Activated naive CD8-positive, alpha-beta T cell treated with anti-CD3 and anti-CD28 coated beads, Interleukin-2, amount 50 U/mL, for 24 hours (primary cell): ENCODE data around the gene CAPG.

Experiments
- ATAC-seq: fragments of 150-1000 bp; cut with Tn5 transposase; one replicate; pipeline ENCODE4 v1.10.0; 2021
- DNase-seq: peaks from one replicate; pipeline ENCODE4 v3.0.0; 2021
- H3K27ac Mint-ChIP-seq: one replicate; pipeline ENCODE4 v1.8.0; 2021; ENCODE audit warnings: mild to moderate bottlenecking, mixed read lengths
- H3K27me3 Mint-ChIP-seq: one replicate; pipeline ENCODE4 v1.8.0; 2021; ENCODE audit warnings: mixed read lengths
- H3K36me3 Mint-ChIP-seq: one replicate; pipeline ENCODE4 v1.8.0; 2021; ENCODE audit warnings: low read depth, mixed read lengths
- H3K4me1 Mint-ChIP-seq: one replicate; pipeline ENCODE4 v1.8.0; 2021; ENCODE audit warnings: mixed read lengths
- H3K4me3 Mint-ChIP-seq: one replicate; pipeline ENCODE4 v1.8.0; 2021; ENCODE audit warnings: mild to moderate bottlenecking, moderate library complexity, mixed read lengths
- H3K9me3 Mint-ChIP-seq: one replicate; pipeline ENCODE4 v1.8.0; 2021; ENCODE audit warnings: mixed read lengths

CAPG gene, protein sequence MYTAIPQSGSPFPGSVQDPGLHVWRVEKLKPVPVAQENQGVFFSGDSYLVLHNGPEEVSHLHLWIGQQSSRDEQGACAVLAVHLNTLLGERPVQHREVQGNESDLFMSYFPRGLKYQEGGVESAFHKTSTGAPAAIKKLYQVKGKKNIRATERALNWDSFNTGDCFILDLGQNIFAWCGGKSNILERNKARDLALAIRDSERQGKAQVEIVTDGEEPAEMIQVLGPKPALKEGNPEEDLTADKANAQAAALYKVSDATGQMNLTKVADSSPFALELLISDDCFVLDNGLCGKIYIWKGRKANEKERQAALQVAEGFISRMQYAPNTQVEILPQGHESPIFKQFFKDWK

DNA sequence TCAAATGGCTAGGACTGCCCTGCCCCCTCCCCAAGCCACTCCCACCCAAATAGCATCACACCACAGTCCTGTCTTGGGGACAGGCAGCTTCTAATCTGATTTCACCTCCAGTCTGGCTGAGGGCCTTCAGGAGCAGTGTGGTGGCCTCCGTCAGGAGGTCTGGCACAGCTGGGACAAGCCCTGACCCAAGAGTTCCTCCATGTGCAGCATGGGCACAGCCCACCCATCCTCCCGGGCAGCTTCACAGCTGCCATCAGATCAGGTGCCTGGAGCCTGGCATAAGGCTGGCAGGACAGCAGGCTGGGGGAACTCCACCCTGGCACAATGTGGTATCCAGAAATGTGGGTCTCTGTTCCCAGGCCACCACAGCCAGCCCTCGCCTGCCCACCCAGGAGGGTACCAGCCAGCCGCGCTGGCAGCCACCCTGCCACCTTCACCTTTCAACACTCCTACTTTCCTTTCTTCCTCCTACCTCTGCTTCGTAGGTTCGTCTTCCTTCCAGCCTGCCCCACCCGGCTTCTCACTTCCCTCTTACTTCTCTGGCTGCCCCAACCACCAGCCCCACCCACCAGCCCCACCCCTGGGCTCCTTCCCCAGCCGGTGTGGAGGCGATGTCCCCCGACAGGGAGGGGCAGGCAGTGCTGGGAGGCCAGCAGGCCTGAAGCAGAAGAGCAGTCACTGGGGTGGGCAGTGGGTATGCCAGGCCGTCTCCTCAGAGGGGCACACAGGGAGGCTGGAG lies at the start of gene CAPG:
Gene CAPG (minus strand): TSS at position 522 of the 739 bp plus-strand sequence. CDS start 8,221 bp downstream, outside the sequence.
- Mint-ChIP-seq H3K4me1 (peaks cover 84% of the 10 kb centered on the region), H3K9me3 (no peaks in the 10 kb centered on the region)

DNA sequence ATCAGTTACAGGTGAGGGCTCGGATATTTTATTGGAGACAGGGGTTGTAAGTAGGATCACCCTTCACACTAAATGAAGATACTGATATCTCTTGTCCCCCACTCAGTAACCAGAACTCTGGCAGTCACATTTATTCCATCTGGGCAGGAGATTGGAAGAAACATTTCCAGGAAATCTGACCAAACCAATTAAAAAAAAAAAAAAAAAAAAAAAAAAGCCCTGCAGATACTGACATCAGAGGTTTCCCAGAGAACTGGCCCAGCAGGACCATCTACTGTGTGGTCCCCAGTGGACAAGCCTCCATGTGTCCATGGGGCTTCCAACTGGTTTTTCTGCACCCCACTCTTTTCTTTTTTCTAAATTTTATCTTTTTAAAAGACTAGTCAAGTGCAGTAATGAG lies 49.6 kb upstream of the CAPG start:
- H3K36me3 Mint-ChIP-seq = no peaks in the 10 kb centered on the region
- ATAC-seq (no peak), DNase-seq (no peak)
- no peaks in the 10 kb centered on the region for H3K27me3 Mint-ChIP-seq
- H3K9me3 Mint-ChIP-seq = no peaks in the 10 kb centered on the region
- no peak overlapping the region for H3K27ac Mint-ChIP-seq
- H3K4me1 Mint-ChIP-seq = no peaks in the 10 kb centered on the region
- no peak overlapping the region for H3K4me3 Mint-ChIP-seq

More for the DNA sequence above, at the start of gene CAPG:
- no peaks in the 10 kb centered on the region for H3K27me3 Mint-ChIP-seq
- peak within 1 kb of the TSS; percentile 74 for H3K4me3 Mint-ChIP-seq
- ATAC-seq (peak; percentile 34), DNase-seq (peak; percentile 60)
- peak within 1 kb of the TSS; percentile 56 for H3K27ac Mint-ChIP-seq
- H3K36me3 Mint-ChIP-seq = no peaks in the 10 kb centered on the region

DNA sequence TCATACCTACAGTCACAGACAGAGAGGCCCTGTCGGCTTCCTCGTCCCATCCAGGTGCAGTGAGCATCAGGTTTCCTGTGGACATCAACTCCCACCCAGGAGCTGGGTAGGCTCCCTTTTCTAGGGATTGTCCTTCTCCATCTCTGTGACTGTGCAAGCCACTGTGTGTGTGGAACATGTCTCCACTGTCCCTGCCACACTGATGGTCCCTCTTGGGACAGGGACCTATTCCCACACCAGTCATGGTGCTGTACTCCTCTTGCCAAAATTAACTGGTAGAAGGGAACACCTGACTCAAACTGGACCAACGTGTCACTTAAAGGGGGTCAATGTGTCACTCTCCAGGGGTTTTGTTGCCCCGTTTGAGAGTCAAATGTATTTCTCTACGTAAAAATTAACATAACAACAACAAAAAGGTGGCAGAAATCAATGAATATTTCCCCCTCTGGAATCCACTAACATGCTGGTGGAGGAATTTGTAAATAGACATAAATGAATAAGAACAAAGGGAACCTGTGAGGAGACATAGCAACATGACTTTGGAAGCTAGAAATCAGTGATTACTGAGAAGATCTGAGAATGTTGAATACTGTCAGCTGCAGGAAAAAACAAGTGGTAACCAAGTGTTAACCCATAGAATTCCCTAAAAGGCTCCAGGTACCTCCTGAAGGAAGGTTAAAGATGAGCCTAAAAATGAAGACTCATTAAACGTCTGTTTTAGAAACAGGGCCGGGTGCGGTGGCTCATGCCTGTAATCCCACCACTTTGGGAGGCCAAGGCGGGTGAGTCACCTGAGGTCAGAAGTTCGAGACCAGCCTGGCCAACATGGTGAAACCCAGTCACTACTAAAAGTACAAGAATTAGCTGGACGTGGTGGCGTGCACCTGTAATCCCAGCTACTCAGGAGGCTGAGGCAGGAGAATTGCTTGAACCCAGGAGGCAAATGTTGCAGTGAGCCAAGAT lies 48.7 kb upstream of the CAPG start:
- Mint-ChIP-seq H3K9me3 (no peaks in the 10 kb centered on the region), H3K27ac (no peak overlapping the region), H3K36me3 (no peaks in the 10 kb centered on the region), H3K27me3 (no peaks in the 10 kb centered on the region), H3K4me1 (no peaks in the 10 kb centered on the region), H3K4me3 (no peak overlapping the region)
- DNase-seq (no peak), ATAC-seq (no peak)

DNA sequence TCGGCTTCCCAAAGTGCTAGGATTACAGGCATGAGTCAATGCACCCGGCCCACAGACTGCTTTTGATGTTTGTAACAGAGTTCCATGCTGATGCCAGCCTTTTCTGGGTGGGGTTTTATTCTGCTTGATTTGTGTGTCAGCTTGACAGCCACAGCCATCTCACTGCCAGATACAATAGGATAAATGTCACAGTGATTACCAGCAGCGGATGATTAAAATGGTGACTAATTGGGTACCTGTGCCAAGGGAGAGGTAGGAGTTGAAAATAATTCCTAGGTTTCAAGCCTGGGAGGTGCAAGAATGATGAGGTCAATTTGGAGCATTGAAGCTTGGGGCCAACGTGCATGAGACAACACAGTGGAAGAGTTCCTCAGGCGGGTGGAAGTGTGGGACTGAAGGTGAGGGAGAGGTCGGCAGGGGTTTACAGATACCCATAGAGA lies 47.7 kb upstream of the CAPG start:
- Mint-ChIP-seq H3K27ac (no peak overlapping the region), H3K4me1 (no peaks in the 10 kb centered on the region), H3K4me3 (no peak overlapping the region), H3K9me3 (no peaks in the 10 kb centered on the region), H3K27me3 (no peaks in the 10 kb centered on the region), H3K36me3 (no peaks in the 10 kb centered on the region)
- ATAC-seq (no peak), DNase-seq (no peak)

DNA sequence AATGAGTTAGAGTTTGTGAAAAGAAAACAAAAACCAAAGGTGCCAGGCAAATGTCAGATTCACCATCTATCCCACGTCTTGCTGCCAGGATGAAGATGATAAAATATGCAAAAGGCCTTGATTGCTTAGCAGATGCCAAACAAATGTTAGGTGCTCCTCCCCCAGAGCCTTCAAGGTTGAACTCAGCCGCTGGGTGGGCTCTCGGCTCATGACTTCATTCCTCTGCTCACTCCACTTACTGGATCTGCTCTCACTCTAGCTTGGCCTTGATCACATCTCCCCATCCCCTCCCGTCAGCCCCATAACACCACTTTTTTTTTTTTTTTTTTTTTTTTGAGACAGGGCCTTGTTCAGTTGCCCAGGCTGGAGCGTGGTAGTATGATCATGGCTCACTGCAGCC lies 46.9 kb upstream of the CAPG start:
- ATAC-seq (no peak), DNase-seq (no peak)
- H3K4me3 Mint-ChIP-seq = no peak overlapping the region
- H3K36me3 Mint-ChIP-seq = no peaks in the 10 kb centered on the region
- H3K9me3 Mint-ChIP-seq = no peaks in the 10 kb centered on the region
- no peak overlapping the region for H3K27ac Mint-ChIP-seq
- H3K4me1 Mint-ChIP-seq = no peaks in the 10 kb centered on the region
- H3K27me3 Mint-ChIP-seq = no peaks in the 10 kb centered on the region

DNA sequence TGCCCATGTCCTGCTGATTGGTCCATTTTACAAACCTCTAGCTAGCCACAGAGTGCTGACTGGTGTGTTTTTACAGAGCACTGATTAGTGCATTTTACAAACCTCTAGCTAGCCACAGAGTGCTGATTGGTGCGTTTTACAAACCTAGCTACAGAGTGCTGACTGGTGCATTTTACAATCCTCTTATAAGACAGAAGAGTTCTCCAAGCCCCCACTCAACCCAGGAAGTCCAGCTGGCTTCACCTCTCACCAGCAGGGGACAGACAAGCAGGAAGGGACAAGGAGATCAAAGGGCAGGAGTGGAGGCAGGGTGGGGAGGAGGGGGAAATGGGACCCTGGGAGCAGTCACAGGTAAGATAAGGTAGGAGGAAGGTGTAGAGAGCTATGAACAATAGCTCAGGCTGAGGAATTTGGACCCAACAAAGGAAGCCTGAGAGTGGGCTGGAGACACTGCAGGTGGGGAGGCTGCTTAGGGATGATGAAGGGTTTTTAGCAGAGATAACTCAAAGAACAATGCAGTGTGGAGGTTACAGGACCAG lies 45.5 kb upstream of the CAPG start:
- Mint-ChIP-seq H3K36me3 (no peaks in the 10 kb centered on the region), H3K27me3 (no peaks in the 10 kb centered on the region), H3K4me1 (no peaks in the 10 kb centered on the region), H3K4me3 (no peak overlapping the region), H3K9me3 (no peaks in the 10 kb centered on the region), H3K27ac (no peak overlapping the region)
- ATAC-seq (no peak), DNase-seq (no peak)

DNA sequence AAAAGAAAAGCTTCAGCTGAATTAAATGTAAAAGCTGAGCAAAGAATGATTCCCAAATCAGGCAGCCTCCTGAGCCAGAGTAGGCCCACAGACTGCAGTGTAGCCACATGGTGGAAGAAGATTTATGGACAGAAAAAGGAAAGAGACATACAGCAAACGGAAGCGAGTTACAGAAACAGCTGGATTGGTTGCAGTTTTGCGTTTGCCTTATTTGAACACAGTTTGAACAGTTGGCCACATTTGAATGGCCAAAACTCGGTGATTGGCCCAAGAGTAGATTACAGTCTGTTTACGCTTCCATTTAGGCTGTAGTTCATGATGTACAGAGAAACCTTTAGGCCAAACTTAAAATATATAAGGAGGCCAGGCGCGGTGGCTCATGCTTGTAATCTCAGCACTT lies 43.4 kb upstream of the CAPG start:
- Mint-ChIP-seq H3K4me3 (no peak overlapping the region), H3K27ac (no peak overlapping the region), H3K36me3 (no peaks in the 10 kb centered on the region), H3K9me3 (no peaks in the 10 kb centered on the region), H3K4me1 (no peaks in the 10 kb centered on the region), H3K27me3 (no peaks in the 10 kb centered on the region)
- DNase-seq (no peak), ATAC-seq (no peak)

DNA sequence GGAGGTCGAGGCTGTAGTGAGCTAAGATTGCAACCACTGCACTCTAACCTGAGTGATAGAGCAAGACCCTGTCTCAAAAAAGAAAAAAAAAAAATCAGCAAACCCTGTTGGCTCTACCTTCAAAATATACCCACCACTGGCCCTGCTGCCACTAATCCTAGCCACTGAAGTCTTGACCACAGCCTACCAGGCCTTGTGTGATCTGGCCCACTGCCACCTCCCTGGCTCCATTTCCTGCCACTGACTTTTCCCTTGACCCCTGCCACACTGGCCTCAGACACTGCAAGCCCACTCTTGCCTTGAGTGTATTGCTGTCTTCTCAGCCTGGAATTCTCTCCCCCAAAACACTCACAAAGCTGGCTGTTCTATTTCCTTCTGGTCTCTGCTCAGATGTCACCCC lies 42.1 kb upstream of the CAPG start:
- H3K27me3 Mint-ChIP-seq = no peaks in the 10 kb centered on the region
- H3K4me1 Mint-ChIP-seq = no peaks in the 10 kb centered on the region
- DNase-seq (no peak), ATAC-seq (no peak)
- H3K9me3 Mint-ChIP-seq = no peaks in the 10 kb centered on the region
- no peak overlapping the region for H3K4me3 Mint-ChIP-seq
- H3K36me3 Mint-ChIP-seq = no peaks in the 10 kb centered on the region
- H3K27ac Mint-ChIP-seq = no peak overlapping the region

DNA sequence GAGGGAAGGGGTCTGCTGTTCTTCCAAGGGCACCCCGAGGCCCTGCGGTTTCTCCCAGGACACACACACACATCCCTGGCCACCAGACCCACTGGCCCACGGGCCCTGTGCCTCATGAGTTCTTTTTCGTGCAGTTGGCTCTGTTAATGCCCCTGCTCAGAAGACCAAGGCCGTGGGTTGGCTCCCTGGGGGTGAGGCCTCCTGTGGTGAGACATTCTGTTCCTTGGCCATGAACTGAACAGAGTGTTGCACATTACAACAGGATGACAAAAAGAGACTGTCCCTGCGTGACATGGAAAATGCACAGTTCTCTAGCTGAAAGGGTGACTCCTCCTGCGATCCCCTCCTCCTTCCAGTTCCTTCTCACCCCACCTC lies 39.0 kb upstream of the CAPG start:
- DNase-seq (no peak), ATAC-seq (no peak)
- Mint-ChIP-seq H3K36me3 (no peaks in the 10 kb centered on the region), H3K9me3 (no peaks in the 10 kb centered on the region), H3K27me3 (no peaks in the 10 kb centered on the region), H3K4me1 (no peaks in the 10 kb centered on the region), H3K27ac (no peak overlapping the region), H3K4me3 (no peak overlapping the region)

DNA sequence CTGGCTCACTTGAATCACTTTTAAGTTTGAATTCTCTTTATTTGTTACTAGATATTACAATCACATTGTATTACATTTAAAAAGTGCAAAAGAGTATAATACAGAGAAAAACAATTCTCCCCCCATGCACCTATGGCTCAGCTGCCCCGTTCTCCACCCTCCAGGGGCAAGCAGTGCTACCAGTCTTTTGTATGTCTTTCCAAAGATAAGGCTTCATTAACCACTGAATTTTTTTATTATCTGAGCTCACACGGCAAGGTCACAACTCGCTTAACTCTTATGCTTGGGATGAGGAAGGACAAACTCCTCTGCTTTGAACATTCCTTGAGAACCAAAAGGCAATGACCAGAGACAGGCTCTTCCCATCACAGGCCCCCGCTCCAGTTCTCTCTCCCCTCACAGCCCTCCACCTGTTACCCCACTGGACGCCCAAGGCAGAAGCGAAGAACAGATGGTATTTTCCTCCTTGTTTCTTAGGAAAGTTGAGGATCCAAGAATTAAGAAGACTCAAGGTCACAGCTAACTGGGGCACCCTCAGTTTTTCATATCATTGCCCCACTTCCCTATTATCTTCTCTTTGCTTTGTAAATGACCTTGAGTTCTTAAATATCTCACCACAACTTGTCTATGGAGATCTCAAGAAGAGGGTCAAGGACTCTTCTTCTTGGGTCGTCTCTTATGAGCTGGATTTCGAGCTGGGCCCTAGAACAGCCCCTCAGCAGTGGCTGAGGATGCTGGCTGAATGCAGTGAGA lies 38.5 kb upstream of the CAPG start:
- Mint-ChIP-seq H3K27ac (no peak overlapping the region), H3K36me3 (no peaks in the 10 kb centered on the region), H3K4me1 (no peaks in the 10 kb centered on the region), H3K27me3 (no peaks in the 10 kb centered on the region), H3K4me3 (no peak overlapping the region), H3K9me3 (no peaks in the 10 kb centered on the region)
- ATAC-seq = no peak
- no peak for DNase-seq

DNA sequence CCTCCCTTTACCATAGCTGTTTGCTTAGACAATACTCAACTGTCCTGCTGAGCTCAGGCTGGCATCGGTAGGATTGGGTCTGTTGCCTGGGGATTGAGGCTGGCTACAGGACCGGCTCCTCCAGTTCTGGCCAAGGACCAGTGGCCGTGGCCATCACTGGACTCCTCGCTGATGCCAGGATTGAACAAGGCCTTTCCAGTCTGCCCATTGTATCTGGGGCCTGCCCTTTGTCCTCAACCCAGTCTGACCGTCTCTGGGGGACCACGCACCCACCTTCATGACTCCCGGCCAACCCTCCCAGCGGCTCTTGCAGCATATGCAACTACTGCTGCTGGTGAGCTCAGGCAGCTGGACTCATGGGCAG lies 37.0 kb upstream of the CAPG start:
- Mint-ChIP-seq H3K27ac (no peak overlapping the region), H3K4me1 (no peaks in the 10 kb centered on the region)
- ATAC-seq = no peak

DNA sequence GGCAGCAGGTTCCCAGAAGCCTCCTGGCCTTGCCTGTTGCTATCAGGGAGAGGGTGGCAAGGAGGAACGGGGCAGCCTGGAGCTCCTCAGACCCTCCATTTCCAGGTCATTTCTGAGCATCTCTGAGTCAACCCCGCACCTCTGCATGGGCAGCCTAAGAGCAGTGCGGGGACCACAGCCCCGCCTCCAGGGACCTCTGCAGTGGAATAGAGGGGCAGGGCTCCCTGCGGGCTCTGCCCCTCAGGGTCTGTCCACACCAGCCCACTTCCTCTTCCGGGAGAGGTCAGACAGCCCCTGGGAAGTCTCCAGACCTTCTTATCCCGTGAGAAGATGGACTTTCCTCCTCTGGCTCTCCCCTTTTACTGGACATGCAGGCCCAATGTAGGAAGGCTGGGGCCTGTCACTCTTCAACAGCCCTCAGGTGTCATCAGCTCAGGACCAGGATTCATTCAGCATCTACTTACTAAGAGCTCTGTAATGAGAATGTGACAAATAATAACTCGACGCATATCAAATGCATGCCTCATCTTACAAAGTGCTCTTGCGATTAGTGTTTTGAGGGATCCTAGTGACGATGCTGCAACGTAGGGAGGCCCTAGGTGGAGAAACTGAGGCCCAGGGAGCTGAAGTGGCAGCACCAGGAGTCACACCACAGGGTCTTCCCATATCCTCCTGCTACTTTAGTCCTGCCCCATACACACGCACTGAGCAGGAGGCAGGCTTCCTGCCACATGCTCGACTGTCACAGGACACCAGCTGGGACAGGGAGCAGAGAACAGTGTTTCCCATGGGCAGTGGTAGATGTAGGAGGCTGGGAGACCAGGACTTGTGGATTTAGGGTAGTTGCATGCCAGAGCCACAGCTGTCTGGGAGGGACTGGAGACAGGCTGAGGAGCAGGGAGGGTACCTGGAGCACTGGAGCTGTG lies 36.4 kb upstream of the CAPG start:
- ATAC-seq = no peak
- no peak overlapping the region for H3K27ac Mint-ChIP-seq
- no peaks in the 10 kb centered on the region for H3K27me3 Mint-ChIP-seq

More for the DNA sequence above, 37.0 kb upstream of the CAPG start:
- no peak overlapping the region for H3K4me3 Mint-ChIP-seq
- no peaks in the 10 kb centered on the region for H3K27me3 Mint-ChIP-seq
- no peaks in the 10 kb centered on the region for H3K9me3 Mint-ChIP-seq
- no peak for DNase-seq
- H3K36me3 Mint-ChIP-seq = no peaks in the 10 kb centered on the region

More for the DNA sequence above, 36.4 kb upstream of the CAPG start:
- no peaks in the 10 kb centered on the region for H3K4me1 Mint-ChIP-seq
- H3K4me3 Mint-ChIP-seq = no peak overlapping the region
- H3K36me3 Mint-ChIP-seq = no peaks in the 10 kb centered on the region
- DNase-seq = no peak
- no peaks in the 10 kb centered on the region for H3K9me3 Mint-ChIP-seq
